ENCODE measurements around the gene ANKS3. TPM values are rescaled to one million over a fixed set of nuclear protein-coding genes. Genes with fewer than 3 reads are reported as not detected.

The ANKS3 gene
- total and polyA plus RNA-seq, 3 donors from 2014 or later = 18.6 to 40.6 (median 40.4) TPM

DNA sequence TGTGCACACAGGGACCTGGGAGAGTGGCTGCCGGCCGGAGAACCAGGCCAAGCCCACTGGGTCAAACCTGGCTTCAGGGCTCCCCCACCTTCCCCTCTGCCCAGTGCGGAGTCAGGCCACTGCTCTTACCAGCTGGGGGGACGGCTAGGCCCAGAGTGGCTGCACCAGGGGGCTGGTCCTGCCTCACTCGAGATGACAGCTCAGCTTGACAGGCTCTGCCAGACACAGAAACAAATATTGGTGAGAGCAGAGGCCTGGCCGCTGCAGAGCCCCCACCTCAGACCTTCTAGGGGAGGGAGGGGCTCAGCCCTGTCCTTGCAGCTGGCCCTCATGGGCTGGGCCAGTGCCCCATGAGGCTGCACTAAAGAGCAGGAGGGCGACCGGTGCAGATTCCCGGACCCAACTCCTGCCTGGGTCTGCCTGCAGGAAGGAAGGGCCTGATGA, 36.2 kb downstream of the ANKS3 start:
- intact Hi-C loops (cut with DNase I; ENCODE audit: low total_unique reads) = loop anchor here (10.0 kb wide), 1 partner anchor 83 kb away; the partner anchor contains the start of gene UBALD1
- H3K4me1 ChIP-seq = peaks cover 37% of the 10 kb centered on the region
- DNase-seq = no peak
- no peaks in the 10 kb centered on the region for H3K36me3 ChIP-seq (ENCODE audit: low read depth, missing control alignments)
- H3K9me3 ChIP-seq = no peaks in the 10 kb centered on the region
- H3K4me3 ChIP-seq = no peak overlapping the region
- no peak overlapping the region for H3K27ac ChIP-seq
- no peak for TF ChIP-seq POLR2A (IDR thresholded peaks at IDR 0.05)
- no peak for TF ChIP-seq CTCF (IDR thresholded peaks at IDR 0.05)
- no peaks in the 10 kb centered on the region for H3K27me3 ChIP-seq
- WGBS, 2 donors = 91 to 100% methylated on average over 2 to 9 of the region's 9 CpGs

DNA sequence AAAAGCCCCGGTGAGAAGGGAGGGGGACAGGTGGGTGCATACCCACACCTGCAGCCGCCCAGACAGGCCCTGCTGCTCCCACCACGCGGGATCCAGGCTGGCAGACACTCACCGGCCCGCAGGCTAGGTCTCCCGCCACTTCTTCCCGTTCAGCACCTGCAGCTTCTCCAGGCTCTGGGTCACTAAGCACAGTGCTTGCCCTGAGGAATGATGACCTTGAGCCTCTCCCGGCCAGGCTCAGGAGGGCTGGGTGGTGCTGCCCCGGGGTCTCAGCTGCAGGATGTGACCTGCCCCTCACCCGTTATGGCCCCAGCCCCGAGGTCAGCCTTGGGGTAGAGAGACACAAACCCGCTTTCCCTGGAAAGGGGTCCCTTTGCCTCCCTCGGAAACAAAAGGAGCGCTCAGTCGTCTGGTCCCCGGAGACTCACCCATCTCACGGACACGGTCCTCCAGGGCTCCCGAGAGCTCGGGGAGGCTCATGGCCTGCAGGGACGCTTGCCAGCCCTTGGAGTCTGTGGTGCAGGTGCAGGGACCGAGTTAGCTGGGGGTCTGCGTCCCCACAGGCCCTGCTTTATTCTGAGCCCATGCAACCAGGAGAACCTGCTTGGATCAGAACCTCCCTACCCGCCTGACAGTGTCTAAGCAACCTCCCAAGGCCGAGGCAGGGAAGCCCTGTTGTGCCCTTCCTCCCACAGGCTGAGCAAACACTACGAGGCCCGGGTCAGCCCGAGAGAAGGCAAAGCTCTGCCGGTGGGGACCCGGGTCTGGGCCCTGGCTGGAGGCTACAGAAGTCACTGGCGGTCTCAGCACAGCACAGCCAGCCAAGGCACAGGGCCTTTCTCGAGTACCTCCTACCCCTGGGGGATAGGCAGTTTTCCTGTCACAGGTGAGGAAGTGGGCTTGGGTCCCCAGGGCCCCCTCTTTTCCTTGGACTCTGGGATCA, 36.9 kb downstream of the ANKS3 start:
- H3K36me3 ChIP-seq (ENCODE audit: low read depth, missing control alignments) = no peaks in the 10 kb centered on the region
- TF ChIP-seq CTCF (IDR thresholded peaks at IDR 0.05) (no peak), POLR2A (IDR thresholded peaks at IDR 0.05) (no peak)
- WGBS, 2 donors = 63 to 74% methylated on average over 24 to 32 of the region's 33 CpGs
- no peak for DNase-seq
- H3K4me3 ChIP-seq = no peak overlapping the region
- intact Hi-C loops (cut with DNase I; ENCODE audit: low total_unique reads) = loop anchor here (10.0 kb wide), 1 partner anchor 82 kb away; the partner anchor contains the start of gene UBALD1
- peaks cover 41% of the 10 kb centered on the region for H3K4me1 ChIP-seq
- no peaks in the 10 kb centered on the region for H3K9me3 ChIP-seq
- H3K27me3 ChIP-seq = no peaks in the 10 kb centered on the region
- H3K27ac ChIP-seq = peak overlapping the region in 1 of 2 donors; percentile 19

- no peak overlapping the region for H3K4me3 ChIP-seq
- intact Hi-C loops (cut with DNase I; ENCODE audit: low total_unique reads) = loop anchor here (10.0 kb wide), 1 partner anchor 82 kb away; the partner anchor contains the start of gene UBALD1
- H3K4me1 ChIP-seq = peaks cover 41% of the 10 kb centered on the region
- 44 to 46% methylated on average over 8 to 19 of the region's 19 CpGs for WGBS, 2 donors
- no peak for TF ChIP-seq CTCF (IDR thresholded peaks at IDR 0.05)
- no peak for TF ChIP-seq POLR2A (IDR thresholded peaks at IDR 0.05)
- peak overlapping the region in 1 of 2 donors; percentile 19 for H3K27ac ChIP-seq
- no peaks in the 10 kb centered on the region for H3K36me3 ChIP-seq (ENCODE audit: low read depth, missing control alignments)
- H3K9me3 ChIP-seq = no peaks in the 10 kb centered on the region
- H3K27me3 ChIP-seq = no peaks in the 10 kb centered on the region
- peak; percentile 76 for DNase-seq
These were observed 37.7 kb downstream of the ANKS3 start for GRCh38 chr16:4696172-4696904.

GRCh38 chr16:4695473-4696171, 38.4 kb downstream of the ANKS3 start:
- Histone ChIP-seq H3K4me3 (no peak overlapping the region), H3K27me3 (no peaks in the 10 kb centered on the region), H3K36me3 (ENCODE audit: low read depth, missing control alignments) (no peaks in the 10 kb centered on the region), H3K27ac (peak overlapping the region in 1 of 2 donors; percentile 6), H3K4me1 (peaks cover 41% of the 10 kb centered on the region), H3K9me3 (no peaks in the 10 kb centered on the region)
- TF ChIP-seq POLR2A (IDR thresholded peaks at IDR 0.05) = no peak
- intact Hi-C loops (cut with DNase I; ENCODE audit: low total_unique reads) = loop anchor here (10.0 kb wide), 1 partner anchor 81 kb away; the partner anchor contains the start of gene UBALD1
- 47 to 48% methylated on average over 10 to 12 of the region's 12 CpGs for WGBS, 2 donors
- DNase-seq = no peak
